Tibial artery (tissue), 4 donors: ENCODE results near the gene RBM47.

ENCODE experiments used
- DNase-seq, 2 donors: peaks; one replicate each; pipeline ENCODE4 v3.0.0-alpha.2; 2019
- H3K27ac ChIP-seq, 2 donors: fragments of 200-600 bp; sonication (generic) in 1 of 2; 1 replicate in 1 of 2; 2 replicates in 1 of 2; pipeline ENCODE4 v1.5.1; 2018 to 2019; ENCODE audit warnings: mild to moderate bottlenecking in 1 of 2
- H3K27me3 ChIP-seq, 2 donors: fragments of 200-600 bp; sonication (generic) in 1 of 2; one replicate each; pipeline versions ENCODE4 v1.5.1 to v1.6.0; 2016 to 2019
- H3K36me3 ChIP-seq, 3 donors: fragments of 200-600 bp; sonication (generic) in 2 of 3; one replicate each; pipeline ENCODE4 v1.5.1; 2016 to 2019; ENCODE audit warnings: mild to moderate bottlenecking in 2 of 3
- H3K4me1 ChIP-seq, 4 donors: fragments of 200-600 bp; sonication (generic) in 2 of 4; 1 replicate in 3 of 4; 2 replicates in 1 of 4; pipeline ENCODE4 v1.5.1; 2016 to 2019
- H3K4me3 ChIP-seq, 2 donors: fragments of 200-600 bp; sonication (generic) in 1 of 2; 1 replicate in 1 of 2; 2 replicates in 1 of 2; pipeline ENCODE4 v1.5.1; 2018 to 2019; ENCODE audit warnings: mild to moderate bottlenecking in 2 of 2
- H3K9me3 ChIP-seq, 3 donors: fragments of 200-600 bp; sonication (generic) in 1 of 3; one replicate each; pipeline ENCODE4 v1.5.1; 2016 to 2019
- intact Hi-C: fragments of 100-400 bp; cut with DNase I; formaldehyde crosslinking; loops from one replicate; pipeline ENCODE4 v1.15.0; 2023; ENCODE audit warnings: low total_unique reads
- TF ChIP-seq, protein P1 (sequence below), 2 experiments: fragments of 200-600 bp in 1 of 2; fragments of 450-650 bp in 1 of 2; IDR thresholded peaks; one replicate each; pipeline ENCODE4 v1.5.1; 2017 to 2019; ENCODE audit warnings: antibody characterized with exemption in 2 of 2, mild to moderate bottlenecking in 1 of 2, moderate library complexity in 1 of 2

The RBM47 gene

GRCh38 chr4:40665842-40666241 lies 36.2 kb upstream of the RBM47 start:
- H3K9me3 ChIP-seq, result no peaks in the 10 kb centered on the region
- H3K36me3 ChIP-seq, result no peaks in the 10 kb centered on the region
- H3K27ac ChIP-seq, result no peak overlapping the region
- intact Hi-C loops, result no loop called here
- H3K27me3 ChIP-seq, result no peaks in the 10 kb centered on the region
- DNase-seq, result no peak
- TF ChIP-seq, protein P1, sequence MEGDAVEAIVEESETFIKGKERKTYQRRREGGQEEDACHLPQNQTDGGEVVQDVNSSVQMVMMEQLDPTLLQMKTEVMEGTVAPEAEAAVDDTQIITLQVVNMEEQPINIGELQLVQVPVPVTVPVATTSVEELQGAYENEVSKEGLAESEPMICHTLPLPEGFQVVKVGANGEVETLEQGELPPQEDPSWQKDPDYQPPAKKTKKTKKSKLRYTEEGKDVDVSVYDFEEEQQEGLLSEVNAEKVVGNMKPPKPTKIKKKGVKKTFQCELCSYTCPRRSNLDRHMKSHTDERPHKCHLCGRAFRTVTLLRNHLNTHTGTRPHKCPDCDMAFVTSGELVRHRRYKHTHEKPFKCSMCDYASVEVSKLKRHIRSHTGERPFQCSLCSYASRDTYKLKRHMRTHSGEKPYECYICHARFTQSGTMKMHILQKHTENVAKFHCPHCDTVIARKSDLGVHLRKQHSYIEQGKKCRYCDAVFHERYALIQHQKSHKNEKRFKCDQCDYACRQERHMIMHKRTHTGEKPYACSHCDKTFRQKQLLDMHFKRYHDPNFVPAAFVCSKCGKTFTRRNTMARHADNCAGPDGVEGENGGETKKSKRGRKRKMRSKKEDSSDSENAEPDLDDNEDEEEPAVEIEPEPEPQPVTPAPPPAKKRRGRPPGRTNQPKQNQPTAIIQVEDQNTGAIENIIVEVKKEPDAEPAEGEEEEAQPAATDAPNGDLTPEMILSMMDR (IDR thresholded peaks at IDR 0.05), result no peak
- no peaks in the 10 kb centered on the region for H3K4me1 ChIP-seq
- H3K4me3 ChIP-seq, result no peak overlapping the region

GRCh38 chr4:40662962-40663604 lies 33.4 kb upstream of the RBM47 start:
- Histone ChIP-seq H3K4me1 (no peaks in the 10 kb centered on the region), H3K4me3 (no peak overlapping the region), H3K36me3 (no peaks in the 10 kb centered on the region), H3K27ac (no peak overlapping the region), H3K27me3 (no peaks in the 10 kb centered on the region), H3K9me3 (no peaks in the 10 kb centered on the region)
- no peak for DNase-seq
- intact Hi-C loops, result no loop called here
- TF ChIP-seq, protein P1 (IDR thresholded peaks at IDR 0.05), result no peak

DNA sequence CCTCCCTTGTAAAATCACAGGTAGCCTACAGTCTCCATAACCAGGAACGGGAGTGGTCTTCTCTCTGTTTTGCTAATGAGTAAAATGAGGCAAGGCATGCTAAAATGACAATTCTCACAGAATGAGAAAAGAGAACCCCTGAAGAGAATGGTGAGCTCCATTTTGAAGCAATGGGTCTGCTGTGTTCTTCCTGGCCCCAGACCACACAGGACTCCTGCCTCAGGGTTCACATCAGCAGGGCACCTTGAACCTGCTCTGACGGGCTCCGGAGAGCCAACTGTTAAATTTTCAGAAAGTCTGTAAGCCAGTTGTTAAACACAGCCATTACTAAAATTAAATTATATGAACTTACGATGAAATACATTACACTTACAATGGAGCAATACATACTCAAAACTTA lies 32.1 kb upstream of the RBM47 start:
- DNase-seq, result no peak
- Histone ChIP-seq H3K9me3 (no peaks in the 10 kb centered on the region), H3K4me1 (no peaks in the 10 kb centered on the region), H3K27ac (no peak overlapping the region), H3K4me3 (no peak overlapping the region), H3K36me3 (no peaks in the 10 kb centered on the region), H3K27me3 (no peaks in the 10 kb centered on the region)
- TF ChIP-seq, protein P1 (IDR thresholded peaks at IDR 0.05), result no peak
- intact Hi-C loops, result no loop called here

GRCh38 chr4:40656201-40656863 lies 26.7 kb upstream of the RBM47 start:
- intact Hi-C loops, result no loop called here
- TF ChIP-seq, protein P1 (IDR thresholded peaks at IDR 0.05), result no peak
- no peaks in the 10 kb centered on the region for H3K9me3 ChIP-seq
- H3K36me3 ChIP-seq, result no peaks in the 10 kb centered on the region
- H3K4me3 ChIP-seq, result no peak overlapping the region
- no peak overlapping the region for H3K27ac ChIP-seq
- no peak for DNase-seq
- H3K27me3 ChIP-seq, result no peaks in the 10 kb centered on the region
- H3K4me1 ChIP-seq, result no peaks in the 10 kb centered on the region

DNA sequence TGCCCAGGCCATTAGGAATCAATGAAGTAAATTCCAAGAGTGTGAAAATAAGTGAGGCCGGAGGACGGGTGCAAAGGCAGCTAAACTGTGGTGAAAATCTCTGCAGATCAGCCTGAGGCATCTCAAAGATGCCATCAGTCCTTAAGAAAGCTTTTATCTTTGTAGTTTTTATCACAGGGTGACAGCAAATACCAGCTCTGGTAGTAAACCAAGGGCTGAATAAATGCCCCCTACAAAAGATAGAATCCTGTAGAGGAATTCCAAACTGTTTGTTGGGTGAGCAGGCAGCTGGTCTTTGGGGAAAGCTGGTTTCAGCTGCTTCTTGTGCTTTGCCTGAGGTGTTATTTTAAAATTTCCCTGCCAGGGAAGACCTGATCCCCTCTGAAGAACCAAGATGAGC lies 21.6 kb upstream of the RBM47 start:
- intact Hi-C loops, result no loop called here
- Histone ChIP-seq H3K4me1 (no peaks in the 10 kb centered on the region), H3K9me3 (no peaks in the 10 kb centered on the region), H3K27me3 (no peaks in the 10 kb centered on the region), H3K4me3 (no peak overlapping the region), H3K36me3 (no peaks in the 10 kb centered on the region), H3K27ac (no peak overlapping the region)
- no peak for DNase-seq
- TF ChIP-seq, protein P1 (IDR thresholded peaks at IDR 0.05), result no peak
